ENCODE results near the gene GRPEL2. TPM values are rescaled to one million over a fixed set of nuclear protein-coding genes. Genes with fewer than 3 reads are reported as not detected.

GRPEL2 gene
- total and polyA plus RNA-seq, 8 donors, result 1.4 to 19.1 (median 7.0) TPM

GRCh38 chr5:149298842-149299404 is 46.4 kb upstream of the GRPEL2 start:
- intact Hi-C loops (cut with DNase I; ENCODE audit: low total_unique reads), result no loop called here
- Histone ChIP-seq H3K27me3 (peaks cover 0 to 9% (median 0%) of the 10 kb centered on the region in 3 donors), H3K36me3 (peaks cover 0 to 4% (median 0%) of the 10 kb centered on the region in 4 donors), H3K4me3 (no peak overlapping the region), H3K4me1 (no peaks in the 10 kb centered on the region), H3K27ac (peak overlapping the region in 4 of 5 donors; percentile 37 to 61 (median 50)), H3K9me3 (no peaks in the 10 kb centered on the region)
- no peak for TF ChIP-seq CTCF (IDR thresholded peaks at IDR 0.05)
- peak in 1 of 3 donors; percentile 12 for TF ChIP-seq POLR2AphosphoS5 (IDR thresholded peaks at IDR 0.05)
- 53 to 66% (median 65%) methylated on average over 11 of the region's 11 CpGs for WGBS, 5 donors
- DNase-seq, result peak in 1 of 2 donors; percentile 64

- peak in 1 of 2 donors; percentile 34 for DNase-seq
- H3K36me3 ChIP-seq, result peaks cover 0 to 4% (median 0%) of the 10 kb centered on the region in 4 donors
- H3K27me3 ChIP-seq, result peaks cover 0 to 9% (median 0%) of the 10 kb centered on the region in 3 donors
- WGBS, 5 donors, result 66 to 87% (median 69%) methylated on average over 11 to 14 of the region's 14 CpGs
- no peaks in the 10 kb centered on the region for H3K9me3 ChIP-seq
- H3K27ac ChIP-seq, result peak overlapping the region in 4 of 5 donors; percentile 37 to 61 (median 50)
- H3K4me3 ChIP-seq, result no peak overlapping the region
- intact Hi-C loops (cut with DNase I; ENCODE audit: low total_unique reads), result no loop called here
- TF ChIP-seq POLR2AphosphoS5 (IDR thresholded peaks at IDR 0.05) (no peak), EP300 (IDR thresholded peaks at IDR 0.05) (no peak), CTCF (IDR thresholded peaks at IDR 0.05) (no peak), POLR2A (IDR thresholded peaks at IDR 0.05) (no peak)
- no peaks in the 10 kb centered on the region for H3K4me1 ChIP-seq
These were observed 45.7 kb upstream of the GRPEL2 start for GRCh38 chr5:149299451-149300054.

GRCh38 chr5:149300441-149300840 is 44.9 kb upstream of the GRPEL2 start:
- no peak overlapping the region for H3K27ac ChIP-seq
- no peaks in the 10 kb centered on the region for H3K4me1 ChIP-seq
- DNase-seq, result no peak
- H3K9me3 ChIP-seq, result no peaks in the 10 kb centered on the region
- intact Hi-C loops (cut with DNase I; ENCODE audit: low total_unique reads), result no loop called here
- H3K36me3 ChIP-seq, result peaks cover 0 to 4% (median 0%) of the 10 kb centered on the region in 4 donors
- no peak overlapping the region for H3K4me3 ChIP-seq
- TF ChIP-seq POLR2AphosphoS5 (IDR thresholded peaks at IDR 0.05), result no peak
- TF ChIP-seq CTCF (IDR thresholded peaks at IDR 0.05), result no peak
- TF ChIP-seq POLR2A (IDR thresholded peaks at IDR 0.05), result no peak
- TF ChIP-seq EP300 (IDR thresholded peaks at IDR 0.05), result no peak
- 87 to 92% (median 90%) methylated on average over 6 of the region's 6 CpGs for WGBS, 5 donors
- H3K27me3 ChIP-seq, result peaks cover 0 to 13% (median 0%) of the 10 kb centered on the region in 3 donors

- Histone ChIP-seq H3K27me3 (peaks cover 0 to 13% (median 0%) of the 10 kb centered on the region in 3 donors), H3K4me3 (no peak overlapping the region), H3K27ac (no peak overlapping the region), H3K9me3 (no peaks in the 10 kb centered on the region), H3K36me3 (peaks cover 0 to 4% (median 0%) of the 10 kb centered on the region in 4 donors), H3K4me1 (no peaks in the 10 kb centered on the region)
- no peak for DNase-seq
- TF ChIP-seq EP300 (IDR thresholded peaks at IDR 0.05), result no peak
- TF ChIP-seq POLR2AphosphoS5 (IDR thresholded peaks at IDR 0.05), result no peak
- no peak for TF ChIP-seq CTCF (IDR thresholded peaks at IDR 0.05)
- TF ChIP-seq POLR2A (IDR thresholded peaks at IDR 0.05), result no peak
- intact Hi-C loops (cut with DNase I; ENCODE audit: low total_unique reads), result no loop called here
- 83 to 94% (median 93%) methylated on average over 10 to 13 of the region's 13 CpGs for WGBS, 5 donors
These were observed 44.1 kb upstream of the GRPEL2 start for GRCh38 chr5:149301049-149301743.
